Measurements from ENCODE around the gene ATP2A2. TPM values are rescaled to one million over a fixed set of nuclear protein-coding genes. Genes with fewer than 3 reads are reported as not detected.
"Not testable (repeated sequence)": the region's sequence is repeated elsewhere in the genome, so short reads cannot be mapped to it uniquely, and the experiment has no call there.

Gene ATP2A2
- total RNA-seq, 1 experiment from 2014 or later: 20.4 TPM

GRCh38 chr12:110345176-110345661 is 64.2 kb downstream of the ATP2A2 start:
- Histone ChIP-seq H3K27me3 (no peaks in the 10 kb centered on the region), H3K36me3 (peaks cover 98% of the 10 kb centered on the region), H3K4me3 (no peak overlapping the region), H3K9me3 (no peaks in the 10 kb centered on the region)
- no peak for DNase-seq

- Histone ChIP-seq H3K27me3 (no peaks in the 10 kb centered on the region), H3K9me3 (no peaks in the 10 kb centered on the region), H3K4me3 (no peak overlapping the region), H3K36me3 (peaks cover 98% of the 10 kb centered on the region)
- no peak for DNase-seq
Observed at GRCh38 chr12:110345963-110346362, 64.9 kb downstream of the ATP2A2 start.

- Histone ChIP-seq H3K27me3 (no peaks in the 10 kb centered on the region), H3K36me3 (peaks cover 90% of the 10 kb centered on the region), H3K4me3 (no peak overlapping the region), H3K9me3 (no peaks in the 10 kb centered on the region)
- no peak for DNase-seq
Observed at GRCh38 chr12:110347767-110348166, 66.7 kb downstream of the ATP2A2 start.

GRCh38 chr12:110348431-110349059 is 67.5 kb downstream of the ATP2A2 start:
- no peaks in the 10 kb centered on the region for H3K27me3 ChIP-seq
- H3K4me3 ChIP-seq: no peak overlapping the region
- H3K36me3 ChIP-seq: peaks cover 88% of the 10 kb centered on the region
- H3K9me3 ChIP-seq: no peaks in the 10 kb centered on the region
- no peak for DNase-seq

- no peak for DNase-seq
- Histone ChIP-seq H3K4me3 (no peak overlapping the region), H3K36me3 (peaks cover 82% of the 10 kb centered on the region), H3K27me3 (no peaks in the 10 kb centered on the region), H3K9me3 (no peaks in the 10 kb centered on the region)
Observed at GRCh38 chr12:110349096-110349495, 68.0 kb downstream of the ATP2A2 start.

- DNase-seq: no peak
- peaks cover 77% of the 10 kb centered on the region for H3K36me3 ChIP-seq
- H3K4me3 ChIP-seq: no peak overlapping the region
- H3K27me3 ChIP-seq: no peaks in the 10 kb centered on the region
- H3K9me3 ChIP-seq: no peaks in the 10 kb centered on the region
Observed at GRCh38 chr12:110349514-110350151, 68.6 kb downstream of the ATP2A2 start.

- Histone ChIP-seq H3K9me3 (no peaks in the 10 kb centered on the region), H3K36me3 (peaks cover 62% of the 10 kb centered on the region), H3K4me3 (no peak overlapping the region), H3K27me3 (no peaks in the 10 kb centered on the region)
- DNase-seq: no peak
Observed at GRCh38 chr12:110351119-110351518, 70.1 kb downstream of the ATP2A2 start.

- H3K36me3 ChIP-seq: peaks cover 51% of the 10 kb centered on the region
- no peaks in the 10 kb centered on the region for H3K27me3 ChIP-seq
- DNase-seq: no peak
- no peaks in the 10 kb centered on the region for H3K9me3 ChIP-seq
- H3K4me3 ChIP-seq: no peak overlapping the region
Observed at GRCh38 chr12:110352401-110352800, 71.4 kb downstream of the ATP2A2 start.

GRCh38 chr12:110353211-110353965 is 72.3 kb downstream of the ATP2A2 start:
- DNase-seq: no peak
- H3K4me3 ChIP-seq: no peak overlapping the region
- H3K27me3 ChIP-seq: no peaks in the 10 kb centered on the region
- no peaks in the 10 kb centered on the region for H3K9me3 ChIP-seq
- peaks cover 42% of the 10 kb centered on the region for H3K36me3 ChIP-seq

- H3K36me3 ChIP-seq: peaks cover 33% of the 10 kb centered on the region
- H3K27me3 ChIP-seq: no peaks in the 10 kb centered on the region
- no peaks in the 10 kb centered on the region for H3K9me3 ChIP-seq
- DNase-seq: no peak
- H3K4me3 ChIP-seq: no peak overlapping the region
Observed at GRCh38 chr12:110354172-110354780, 73.2 kb downstream of the ATP2A2 start.

- no peak overlapping the region for H3K4me3 ChIP-seq
- peaks cover 25% of the 10 kb centered on the region for H3K36me3 ChIP-seq
- H3K9me3 ChIP-seq: no peaks in the 10 kb centered on the region
- no peak for DNase-seq
- no peaks in the 10 kb centered on the region for H3K27me3 ChIP-seq
Observed at GRCh38 chr12:110355073-110355472, 74.0 kb downstream of the ATP2A2 start.

GRCh38 chr12:110358384-110359097 is 77.5 kb downstream of the ATP2A2 start:
- not testable (repeated sequence) for H3K36me3 ChIP-seq, H3K4me3 ChIP-seq, H3K27me3 ChIP-seq, H3K9me3 ChIP-seq, DNase-seq

- Histone ChIP-seq H3K36me3 (no peaks in the 10 kb centered on the region), H3K4me3 (no peak overlapping the region), H3K9me3 (no peaks in the 10 kb centered on the region), H3K27me3 (no peaks in the 10 kb centered on the region)
- no peak for DNase-seq
Observed at GRCh38 chr12:110361216-110361615, 80.2 kb downstream of the ATP2A2 start.

- Histone ChIP-seq H3K4me3 (no peak overlapping the region), H3K36me3 (peaks cover 2% of the 10 kb centered on the region; the same call in 1 of the 2 replicates), H3K27me3 (no peaks in the 10 kb centered on the region), H3K9me3 (no peaks in the 10 kb centered on the region)
- no peak for DNase-seq
Observed at GRCh38 chr12:110365489-110366320, 84.7 kb downstream of the ATP2A2 start.

GRCh38 chr12:110366321-110367142 is 85.5 kb downstream of the ATP2A2 start:
- H3K4me3 ChIP-seq: no peak overlapping the region
- no peaks in the 10 kb centered on the region for H3K9me3 ChIP-seq
- peaks cover 9% of the 10 kb centered on the region; the same call in 1 of the 2 replicates for H3K36me3 ChIP-seq
- no peak for DNase-seq
- no peaks in the 10 kb centered on the region for H3K27me3 ChIP-seq

Data from MG63 (cell line).